Activated T-cell treated with anti-CD3 and anti-CD28 coated beads, Interleukin-2, amount 50 U/mL, for 72 hours (primary cell): ENCODE measurements around the gene NHERF1. TPM values are rescaled to one million over a fixed set of nuclear protein-coding genes. Genes with fewer than 3 reads are reported as not detected.
A peak's percentile ranks its signal among the peaks of the same experiment; 100 is the strongest.

Experiments used
- ATAC-seq, 2 donors: fragments of 150-1000 bp; cut with Tn5 transposase; replicated peaks in 1 of 2; 2 replicates each; pipeline ENCODE4 v1.10.0; 2021; ENCODE audit warnings: moderate library complexity in 2 of 2, mild to moderate bottlenecking in 1 of 2
- DNase-seq, 2 donors: peaks; one replicate each; pipeline ENCODE4 v3.0.0; 2021 to 2022; ENCODE audit warnings: mixed read lengths in 1 of 2
- H3K27ac Mint-ChIP-seq: one replicate; pipeline ENCODE4 v1.8.0; 2022; ENCODE audit warnings: mild to moderate bottlenecking, moderate library complexity, mixed read lengths
- H3K27me3 Mint-ChIP-seq: one replicate; pipeline ENCODE4 v1.8.0; 2022; ENCODE audit warnings: low read depth, mixed read lengths
- H3K36me3 Mint-ChIP-seq, 2 donors: one replicate each; pipeline ENCODE4 v1.8.0; 2022; ENCODE audit warnings: mixed read lengths in 2 of 2, mild to moderate bottlenecking in 1 of 2; ENCODE audit not compliant: insufficient read depth in 2 of 2
- H3K4me1 Mint-ChIP-seq: one replicate; pipeline ENCODE4 v1.8.0; 2022; ENCODE audit warnings: low read depth, mixed read lengths
- H3K4me3 Mint-ChIP-seq, 2 donors: one replicate each; pipeline ENCODE4 v1.8.0; 2022; ENCODE audit warnings: mild to moderate bottlenecking in 2 of 2, mixed read lengths in 2 of 2, moderate library complexity in 2 of 2
- H3K9me3 Mint-ChIP-seq, 2 donors: one replicate each; pipeline ENCODE4 v1.8.0; 2022; ENCODE audit warnings: mixed read lengths in 2 of 2
- total RNA-seq, 2 donors: library from RNA; stranded (reverse); gene quantifications; one replicate each; pipeline ENCODE4 v1.2.3, GENCODE V29; 2022

Gene NHERF1
- total RNA-seq, 2 donors from 2014 or later = 78.8 to 81.2 TPM

GRCh38 chr17:74768763-74769114, 20.3 kb downstream of the NHERF1 start:
- Mint-ChIP-seq H3K27ac (peak overlapping the region; percentile 29), H3K4me3 (no peak overlapping the region), H3K9me3 (no peaks in the 10 kb centered on the region), H3K4me1 (peaks cover 17% of the 10 kb centered on the region), H3K27me3 (no peaks in the 10 kb centered on the region), H3K36me3 (peaks cover 2 to 15% of the 10 kb centered on the region in 2 donors)
- DNase-seq = no peak
- no peak for ATAC-seq

- Mint-ChIP-seq H3K27me3 (no peaks in the 10 kb centered on the region), H3K4me3 (no peak overlapping the region), H3K4me1 (peaks cover 24% of the 10 kb centered on the region), H3K36me3 (peaks cover 2 to 15% of the 10 kb centered on the region in 2 donors), H3K9me3 (no peaks in the 10 kb centered on the region), H3K27ac (peak overlapping the region; percentile 29)
- no peak for ATAC-seq
- no peak for DNase-seq
Measured at GRCh38 chr17:74769266-74769855, 20.9 kb downstream of the NHERF1 start.

GRCh38 chr17:74769856-74770497, 21.5 kb downstream of the NHERF1 start:
- DNase-seq (no peak), ATAC-seq (no peak)
- Mint-ChIP-seq H3K9me3 (no peaks in the 10 kb centered on the region), H3K4me1 (peaks cover 26% of the 10 kb centered on the region), H3K27me3 (no peaks in the 10 kb centered on the region), H3K36me3 (peaks cover 2 to 15% of the 10 kb centered on the region in 2 donors), H3K4me3 (no peak overlapping the region), H3K27ac (peak overlapping the region; percentile 27)

- Mint-ChIP-seq H3K4me1 (peaks cover 33% of the 10 kb centered on the region), H3K9me3 (no peaks in the 10 kb centered on the region), H3K4me3 (no peak overlapping the region), H3K27ac (peak overlapping the region; percentile 27), H3K36me3 (peaks cover 3 to 15% of the 10 kb centered on the region in 2 donors), H3K27me3 (no peaks in the 10 kb centered on the region)
- DNase-seq (peak; percentile 75 to 79), ATAC-seq (peak; percentile 90)
Measured at GRCh38 chr17:74770498-74771318, 22.3 kb downstream of the NHERF1 start.

GRCh38 chr17:74771319-74771914, 23.0 kb downstream of the NHERF1 start:
- H3K36me3 Mint-ChIP-seq = peaks cover 8 to 16% of the 10 kb centered on the region in 2 donors
- no peak overlapping the region for H3K27ac Mint-ChIP-seq
- peaks cover 38% of the 10 kb centered on the region for H3K4me1 Mint-ChIP-seq
- H3K9me3 Mint-ChIP-seq = no peaks in the 10 kb centered on the region
- no peak overlapping the region for H3K4me3 Mint-ChIP-seq
- no peak for ATAC-seq
- H3K27me3 Mint-ChIP-seq = no peaks in the 10 kb centered on the region
- DNase-seq = no peak

GRCh38 chr17:74772053-74772452, 23.6 kb downstream of the NHERF1 start:
- Mint-ChIP-seq H3K36me3 (peaks cover 6 to 16% of the 10 kb centered on the region in 2 donors), H3K4me1 (peaks cover 43% of the 10 kb centered on the region), H3K27me3 (no peaks in the 10 kb centered on the region), H3K9me3 (no peaks in the 10 kb centered on the region), H3K4me3 (no peak overlapping the region), H3K27ac (peak overlapping the region; percentile 36)
- ATAC-seq = no peak
- no peak for DNase-seq

- DNase-seq = no peak
- Mint-ChIP-seq H3K27ac (no peak overlapping the region), H3K4me1 (peaks cover 55% of the 10 kb centered on the region), H3K4me3 (peak overlapping the region in 1 of 2 donors; percentile 16), H3K9me3 (no peaks in the 10 kb centered on the region), H3K36me3 (peaks cover 6 to 15% of the 10 kb centered on the region in 2 donors), H3K27me3 (no peaks in the 10 kb centered on the region)
- no peak for ATAC-seq
Measured at GRCh38 chr17:74773414-74773813, 25.0 kb downstream of the NHERF1 start.

- H3K27me3 Mint-ChIP-seq = no peaks in the 10 kb centered on the region
- H3K36me3 Mint-ChIP-seq = peaks cover 6 to 11% of the 10 kb centered on the region in 2 donors
- DNase-seq (no peak), ATAC-seq (no peak)
- peak overlapping the region; percentile 27 to 63 for H3K4me3 Mint-ChIP-seq
- no peaks in the 10 kb centered on the region for H3K9me3 Mint-ChIP-seq
- peak overlapping the region; percentile 65 for H3K27ac Mint-ChIP-seq
- H3K4me1 Mint-ChIP-seq = peaks cover 59% of the 10 kb centered on the region
Measured at GRCh38 chr17:74773871-74774286, 25.5 kb downstream of the NHERF1 start.

- ATAC-seq (no peak), DNase-seq (no peak)
- no peaks in the 10 kb centered on the region for H3K9me3 Mint-ChIP-seq
- peak overlapping the region; percentile 94 to 100 for H3K4me3 Mint-ChIP-seq
- peaks cover 70% of the 10 kb centered on the region for H3K4me1 Mint-ChIP-seq
- peak overlapping the region; percentile 99 for H3K27ac Mint-ChIP-seq
- H3K36me3 Mint-ChIP-seq = peaks cover 6 to 9% of the 10 kb centered on the region in 2 donors
- no peaks in the 10 kb centered on the region for H3K27me3 Mint-ChIP-seq
Measured at GRCh38 chr17:74775409-74776043, 27.1 kb downstream of the NHERF1 start.

- no peaks in the 10 kb centered on the region for H3K27me3 Mint-ChIP-seq
- peak; percentile 82 for ATAC-seq
- peak within 1 kb of the TSS; percentile 99 for H3K27ac Mint-ChIP-seq
- DNase-seq = peak; percentile 100
- H3K4me3 Mint-ChIP-seq = peak within 1 kb of the TSS; percentile 94 to 100
- H3K36me3 Mint-ChIP-seq = peaks cover 6 to 9% of the 10 kb centered on the region in 2 donors
- H3K9me3 Mint-ChIP-seq = no peaks in the 10 kb centered on the region
- peaks cover 73% of the 10 kb centered on the region for H3K4me1 Mint-ChIP-seq
Measured at GRCh38 chr17:74776044-74776962, 27.9 kb downstream of the NHERF1 start, which contains the start of gene NAT9. NAT9 (minus strand) TSS chr17:74776345; CDS start chr17:74775698, 647 bp downstream.

- peak overlapping the region; percentile 94 to 100 for H3K4me3 Mint-ChIP-seq
- no peaks in the 10 kb centered on the region for H3K9me3 Mint-ChIP-seq
- H3K27ac Mint-ChIP-seq = peak overlapping the region; percentile 75
- DNase-seq (peak in 1 of 2 donors; percentile 11), ATAC-seq (no peak)
- peaks cover 80% of the 10 kb centered on the region for H3K4me1 Mint-ChIP-seq
- peaks cover 6 to 9% of the 10 kb centered on the region in 2 donors for H3K36me3 Mint-ChIP-seq
- H3K27me3 Mint-ChIP-seq = no peaks in the 10 kb centered on the region
Measured at GRCh38 chr17:74776990-74777389, 28.6 kb downstream of the NHERF1 start.
